ENCODE data around the gene KRTAP9-3.
"Not testable (repeated sequence)": the region's sequence is repeated elsewhere in the genome, so short reads cannot be mapped to it uniquely, and the experiment has no call there.

- TF ChIP-seq EZH2phosphoT487, CTCF, EZH2 (IDR thresholded peaks at IDR 0.05): not testable (repeated sequence)
These were observed at the start of gene KRTAP9-3 for GRCh38 chr17:41232399-41233105.

Data from neural progenitor cell (in vitro differentiated cells).